ENCODE results near the gene SUCLG1. TPM values are rescaled to one million over a fixed set of nuclear protein-coding genes. Genes with fewer than 3 reads are reported as not detected.

The SUCLG1 gene
- total RNA-seq, 1 donor from 2014 or later, result 91.1 TPM

- DNase-seq (ENCODE audit: low spot score), result no peak
Measured at GRCh38 chr2:84467389-84467788, 8.3 kb upstream of the SUCLG1 start.

DNA sequence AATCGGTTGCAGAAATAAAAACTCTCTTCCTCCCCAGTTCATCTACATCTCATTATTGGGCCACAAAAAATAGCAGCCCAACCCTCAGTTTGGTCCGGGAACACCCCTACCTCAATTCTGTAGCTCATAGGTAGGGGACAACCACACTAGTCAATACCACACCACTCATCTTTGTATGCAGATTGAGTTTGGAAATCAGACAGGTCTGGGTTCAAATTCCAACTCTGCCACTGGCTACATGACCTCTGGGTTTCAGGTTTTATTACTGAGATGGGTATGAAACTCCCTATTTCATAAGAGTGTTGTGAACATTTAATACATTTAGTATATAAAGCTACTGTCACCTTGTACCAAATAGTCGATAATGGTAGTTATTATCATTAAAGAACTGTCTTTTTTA, 2.2 kb upstream of the SUCLG1 start:
- DNase-seq (ENCODE audit: low spot score), result no peak

DNA sequence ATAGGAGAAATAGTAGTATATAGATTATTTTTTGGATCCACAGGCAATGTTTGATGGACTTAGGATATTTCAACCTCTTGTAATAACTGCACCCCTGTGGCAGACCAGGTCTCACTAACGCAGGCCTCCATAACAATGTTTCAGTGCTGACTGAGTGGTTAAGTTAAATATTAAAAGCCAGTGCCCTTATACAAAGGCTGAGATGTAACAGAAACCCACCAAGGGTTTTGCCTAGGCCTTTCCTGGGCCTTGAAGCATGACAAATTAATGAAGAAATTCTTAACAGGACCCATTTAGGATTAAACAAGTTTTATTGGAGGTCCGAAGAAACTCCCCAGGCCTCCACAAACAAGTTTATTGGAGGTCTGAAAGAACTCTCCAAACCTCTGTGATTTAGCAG, 1.6 kb upstream of the SUCLG1 start:
- no peak for DNase-seq (ENCODE audit: low spot score)

DNA sequence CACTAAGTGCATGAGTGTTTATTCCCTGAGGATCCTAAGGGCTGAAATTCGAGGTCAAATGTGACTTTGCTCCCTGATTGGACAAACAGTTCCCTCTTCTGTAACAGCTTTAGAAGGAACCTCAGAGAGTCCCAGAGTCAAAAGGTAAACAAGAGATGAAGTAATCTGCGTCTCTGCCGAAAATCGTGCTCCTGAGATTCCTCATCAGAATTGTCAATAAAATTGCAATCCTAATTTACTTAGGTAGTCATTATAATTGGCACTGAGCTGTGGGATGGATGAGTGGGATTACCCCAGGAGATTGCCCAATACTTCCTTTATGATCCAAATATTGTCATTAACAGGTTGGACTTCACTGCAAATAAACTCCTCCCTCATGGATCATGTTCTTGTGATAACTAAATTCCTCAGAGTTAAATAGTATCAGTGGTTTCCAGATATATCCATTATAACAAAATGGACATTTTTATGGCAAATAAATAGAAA, 907 bp upstream of the SUCLG1 start:
- no peak for DNase-seq (ENCODE audit: low spot score)

DNA sequence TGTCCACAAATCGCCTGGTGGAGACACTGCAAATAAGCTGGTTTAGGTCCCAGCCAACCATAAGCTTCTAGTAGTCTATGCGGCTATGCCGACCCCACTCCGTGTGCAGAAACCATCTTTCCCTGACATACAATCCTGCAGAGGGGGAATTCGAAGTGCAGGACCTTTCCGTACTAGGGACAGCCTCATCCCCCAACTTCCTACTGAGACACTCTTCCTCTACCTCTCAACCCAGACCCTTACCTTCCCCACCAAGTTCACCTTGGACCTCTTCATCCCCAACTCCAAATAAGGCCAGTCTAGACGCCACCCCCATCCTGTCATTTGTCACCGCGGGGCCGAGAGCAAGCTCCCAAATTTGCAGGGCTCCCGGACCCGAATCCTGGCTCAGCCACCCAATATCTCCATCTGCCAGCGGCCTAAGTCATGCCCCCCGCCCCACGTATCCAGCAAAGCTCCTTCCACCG, 496 bp downstream of the SUCLG1 start:
- DNase-seq (ENCODE audit: low spot score), result no peak

DNA sequence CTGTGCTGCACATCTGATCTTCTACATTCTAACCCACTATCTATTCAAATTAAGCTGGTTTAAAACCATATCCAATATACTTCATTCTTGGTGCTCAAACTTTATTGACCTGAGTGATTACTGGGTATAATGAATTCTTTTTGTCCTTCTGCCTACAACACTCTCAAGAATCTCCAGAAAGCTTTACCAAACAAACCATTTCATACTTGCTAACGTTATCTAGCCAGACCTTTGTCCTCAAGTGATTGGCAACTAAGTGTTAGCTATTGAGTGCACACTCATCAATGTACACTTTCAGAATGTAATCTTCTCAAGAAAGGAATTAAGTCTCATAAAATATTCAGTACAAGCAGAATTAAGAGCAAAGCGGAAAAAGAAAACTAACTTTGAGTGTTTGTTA, 1.4 kb downstream of the SUCLG1 start:
- DNase-seq (ENCODE audit: low spot score), result no peak

DNA sequence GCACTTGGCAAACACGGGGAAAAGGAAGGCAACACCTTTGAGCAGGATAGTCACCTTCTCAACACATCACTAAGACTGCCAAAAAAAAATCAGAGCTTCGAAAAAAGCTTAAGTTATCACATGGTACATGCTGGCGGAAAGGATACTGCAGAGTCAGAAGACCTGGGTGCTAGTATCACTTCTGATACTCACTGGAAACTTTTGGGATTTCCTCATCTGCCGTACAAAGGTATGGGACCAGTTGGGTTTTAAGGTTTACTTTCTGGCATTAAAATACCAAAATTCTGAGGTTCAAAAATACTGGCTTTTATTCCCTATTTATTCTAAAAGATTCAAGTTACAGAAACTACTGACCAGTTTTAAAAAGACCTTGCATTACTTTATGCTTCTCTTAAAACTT, 2.9 kb downstream of the SUCLG1 start:
- DNase-seq (ENCODE audit: low spot score), result no peak

- DNase-seq (ENCODE audit: low spot score), result no peak
Measured at GRCh38 chr2:84454581-84454980, 4.5 kb downstream of the SUCLG1 start.

GRCh38 chr2:84452624-84453023, 6.5 kb downstream of the SUCLG1 start:
- no peak for DNase-seq (ENCODE audit: low spot score)

GRCh38 chr2:84451579-84451978, 7.5 kb downstream of the SUCLG1 start:
- no peak for DNase-seq (ENCODE audit: low spot score)

GRCh38 chr2:84450288-84451227, 8.5 kb downstream of the SUCLG1 start:
- no peak for DNase-seq (ENCODE audit: low spot score)

GRCh38 chr2:84449711-84450110, 9.4 kb downstream of the SUCLG1 start:
- no peak for DNase-seq (ENCODE audit: low spot score)

GRCh38 chr2:84449055-84449454, 10.0 kb downstream of the SUCLG1 start:
- no peak for DNase-seq (ENCODE audit: low spot score)

DNA sequence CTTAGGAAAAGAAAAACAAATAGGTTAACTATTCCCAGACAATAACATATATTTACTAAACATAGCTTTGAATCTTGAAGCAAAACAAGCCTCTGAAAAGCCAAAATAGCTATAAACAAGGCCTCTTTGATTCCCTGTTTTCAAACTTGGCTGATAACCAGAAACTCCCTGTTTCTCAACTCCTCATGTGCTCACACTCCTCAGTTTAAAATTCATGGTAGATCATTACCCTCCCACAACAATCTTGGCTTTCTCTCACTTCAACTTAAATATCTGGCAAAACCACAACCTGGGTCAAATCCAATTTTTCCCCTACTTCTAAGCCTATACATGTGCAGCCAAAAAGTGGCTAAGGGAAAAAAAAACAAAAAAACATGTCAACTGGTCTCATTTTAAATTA, 15.6 kb downstream of the SUCLG1 start:
- DNase-seq (ENCODE audit: low spot score), result no peak

DNA sequence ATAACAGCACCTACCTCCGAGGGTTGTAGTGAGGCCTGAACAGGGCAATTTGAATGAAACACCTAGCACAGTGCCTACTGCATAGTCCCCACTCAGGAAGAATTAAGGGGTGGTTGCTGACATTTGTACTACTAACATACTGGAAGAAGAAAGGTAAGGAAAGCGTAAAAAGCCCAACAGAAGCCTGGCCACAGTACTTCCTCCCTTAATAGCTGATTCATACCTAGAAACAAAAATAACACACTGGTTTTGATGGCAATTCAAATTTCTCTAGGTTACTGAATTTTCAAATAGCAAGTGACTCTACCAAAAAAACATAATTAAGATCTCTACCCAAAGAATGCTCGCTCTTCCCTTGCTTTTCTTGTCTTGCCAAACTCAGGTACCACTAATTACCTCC, 16.2 kb downstream of the SUCLG1 start:
- DNase-seq (ENCODE audit: low spot score), result no peak

- no peak for DNase-seq (ENCODE audit: low spot score)
Measured at GRCh38 chr2:84441505-84441904, 17.6 kb downstream of the SUCLG1 start.

DNA sequence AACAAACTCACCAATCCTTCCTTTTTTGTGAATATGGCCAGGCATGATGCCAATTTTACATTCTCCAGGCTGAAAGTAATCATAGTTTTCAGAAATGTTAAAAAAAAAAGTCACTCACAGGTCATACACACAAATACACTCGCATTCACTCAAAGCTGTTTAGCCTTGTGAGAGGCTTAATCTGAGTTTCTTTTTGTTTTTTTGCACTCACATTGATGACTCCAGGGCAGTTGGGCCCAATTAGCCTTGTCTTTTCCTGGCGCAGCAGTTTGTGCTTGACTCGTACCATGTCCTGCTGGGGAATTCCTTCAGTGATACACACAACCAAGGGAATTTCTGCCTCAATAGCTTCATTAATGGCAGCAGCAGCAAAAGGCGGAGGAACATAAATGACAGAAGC, 18.0 kb downstream of the SUCLG1 start:
- DNase-seq (ENCODE audit: low spot score), result no peak

GRCh38 chr2:84435345-84436025, 23.6 kb downstream of the SUCLG1 start:
- no peak for DNase-seq (ENCODE audit: low spot score)

DNA sequence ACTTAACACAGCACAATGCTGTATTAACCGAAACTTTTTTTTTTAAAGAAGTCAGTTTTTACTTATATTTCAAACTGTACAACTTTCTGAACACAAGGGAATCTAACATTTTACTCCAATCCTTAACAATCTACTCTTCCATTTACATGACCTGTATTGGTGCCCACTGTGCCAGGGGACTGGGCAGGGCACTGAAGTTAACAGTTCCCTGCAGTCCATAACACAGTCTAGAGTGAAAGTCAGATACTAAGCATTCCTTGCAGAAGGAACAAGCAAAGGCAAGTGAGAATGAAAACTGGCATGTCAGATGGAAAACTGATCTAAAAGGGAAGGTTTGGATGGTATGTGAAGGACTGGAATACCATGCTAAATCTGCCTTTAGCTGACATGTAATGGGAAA, 29.8 kb downstream of the SUCLG1 start:
- DNase-seq (ENCODE audit: low spot score), result no peak

DNA sequence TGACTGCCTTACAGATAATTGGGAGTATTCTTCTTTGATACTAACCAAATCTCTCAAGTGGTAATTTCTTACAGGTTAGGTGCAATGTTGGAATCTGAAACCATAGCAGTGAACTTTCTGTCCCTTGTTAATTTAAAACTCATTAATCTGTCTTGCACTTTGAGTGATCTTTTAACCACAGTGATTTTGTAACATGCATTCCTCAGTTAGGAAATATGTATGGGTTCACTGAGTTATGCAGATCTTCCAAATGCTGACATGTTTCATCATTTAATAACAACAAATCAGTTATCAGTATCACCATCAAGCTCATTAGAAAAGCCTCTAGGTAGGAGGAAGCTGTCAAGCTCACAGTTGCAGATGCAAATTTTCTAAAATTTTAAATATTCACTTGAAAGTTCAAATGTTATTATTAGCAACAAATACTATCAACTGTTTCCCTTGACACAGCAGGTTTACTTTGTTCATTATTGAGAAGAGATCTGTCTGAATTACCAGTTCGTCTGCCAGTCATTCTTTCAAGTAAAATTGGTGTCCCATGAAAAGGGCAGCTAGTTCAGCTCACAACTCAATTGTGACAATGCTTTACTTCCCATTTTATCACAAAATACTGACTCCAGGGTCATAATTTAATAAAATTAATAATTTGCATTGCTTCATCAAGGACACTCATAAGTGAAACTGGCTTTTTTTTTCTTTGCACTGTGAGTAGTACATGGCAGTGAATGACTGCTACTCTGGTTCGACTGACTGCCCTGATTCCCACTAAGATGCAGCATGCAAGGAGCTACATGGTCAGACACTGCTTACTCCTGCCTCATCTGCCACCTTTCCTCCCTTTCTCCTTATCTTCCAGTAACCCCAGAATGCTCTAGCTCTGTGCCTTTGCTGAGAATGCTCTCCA, 31.6 kb downstream of the SUCLG1 start:
- no peak for DNase-seq (ENCODE audit: low spot score)

GRCh38 chr2:84425310-84425709, 33.8 kb downstream of the SUCLG1 start:
- no peak for DNase-seq (ENCODE audit: low spot score)

Data from mesenteric fat pad (tissue), 1 donor.